Bronchial smooth muscle cell (primary cell): ENCODE measurements around the gene ATXN7L3. TPM values are rescaled to one million over a fixed set of nuclear protein-coding genes. Genes with fewer than 3 reads are reported as not detected.

Source experiments
- total RNA-seq: library from RNA; depleted of rRNA; stranded (reverse); fragments of >200 nt; gene quantifications from 2 replicates; pipeline ENCODE4 v1.2.1, GENCODE V29; 2014

ATXN7L3 gene
- 23.3 and 23.5 TPM in 2 replicates for total RNA-seq

GRCh38 chr17:44199553-44200477 is at the start of gene ATXN7L3:
Gene ATXN7L3, minus strand, starts transcription at chr17:44199884. Its CDS starts 1,814 bp downstream, at chr17:44198070.

GRCh38 chr17:44219616-44220212 is 20.0 kb upstream of the ATXN7L3 start, which contains the start of gene UBTF:
Gene UBTF, minus strand, starts transcription at chr17:44219675. Its CDS starts 1,446 bp downstream, at chr17:44218229.

GRCh38 chr17:44186307-44187130 is 13.2 kb downstream of the ATXN7L3 start, which contains the start of gene TMUB2:
Gene TMUB2, plus strand, starts transcription at chr17:44186972. Its CDS starts 737 bp downstream, at chr17:44187709.

GRCh38 chr17:44170499-44171201 is 29.0 kb downstream of the ATXN7L3 start, which contains the start of gene ASB16:
Gene ASB16, plus strand, starts transcription at chr17:44170704. Its CDS starts 86 bp downstream, at chr17:44170790.

Other genes starting within 250 kb of the ATXN7L3 start
- 0.16 TPM in 1 of 2 replicates, not detected in the other for gene PYY, start 245.9 kb downstream of the ATXN7L3 start, total RNA-seq
- gene NAGS, start 195.3 kb downstream of the ATXN7L3 start, total RNA-seq: 2.2 and 3.5 TPM in 2 replicates
- gene TMEM101, start 184.9 kb downstream of the ATXN7L3 start, total RNA-seq: 113 and 138 TPM in 2 replicates
- gene LSM12, start 133.2 kb downstream of the ATXN7L3 start, total RNA-seq: 13.7 and 17.0 TPM in 2 replicates
- 17.7 and 29.9 TPM in 2 replicates for gene G6PC3, start 129.1 kb downstream of the ATXN7L3 start, total RNA-seq
- gene HDAC5, start 76.2 kb downstream of the ATXN7L3 start, total RNA-seq: 44.6 and 69.4 TPM in 2 replicates
- gene HROB, start 58.0 kb downstream of the ATXN7L3 start, total RNA-seq: 0.43 and 0.63 TPM in 2 replicates
- gene ASB16, start 29.2 kb downstream of the ATXN7L3 start, total RNA-seq: 0.16 TPM in 1 of 2 replicates, not detected in the other
- 24.9 and 31.0 TPM in 2 replicates for gene TMUB2, start 12.9 kb downstream of the ATXN7L3 start, total RNA-seq
- 46.3 and 63.4 TPM in 2 replicates for gene UBTF, start 19.8 kb upstream of the ATXN7L3 start, total RNA-seq
- gene SLC4A1, start 68.3 kb upstream of the ATXN7L3 start, total RNA-seq: not detected in 2 replicates
- gene RUNDC3A, start 108.7 kb upstream of the ATXN7L3 start, total RNA-seq: 0.17 and 0.32 TPM in 2 replicates
- 47.7 and 48.9 TPM in 2 replicates for gene SLC25A39, start 124.9 kb upstream of the ATXN7L3 start, total RNA-seq
- gene GRN, start 145.4 kb upstream of the ATXN7L3 start, total RNA-seq: 282 and 385 TPM in 2 replicates
- gene FAM171A2, start 164.0 kb upstream of the ATXN7L3 start, total RNA-seq: 4.1 and 8.8 TPM in 2 replicates
- gene ITGA2B, start 189.8 kb upstream of the ATXN7L3 start, total RNA-seq: 0.16 and 0.60 TPM in 2 replicates